GM12801 (cell line): ENCODE data around the gene ARHGEF17.

Experiments
- TF ChIP-seq, protein P1 (sequence below): IDR thresholded peaks from one replicate; pipeline ENCODE4 v1.5.1; 2011; ENCODE audit warnings: control low read depth; ENCODE audit not compliant: insufficient read length; ENCODE audit errors: extremely low read depth

The ARHGEF17 gene

DNA sequence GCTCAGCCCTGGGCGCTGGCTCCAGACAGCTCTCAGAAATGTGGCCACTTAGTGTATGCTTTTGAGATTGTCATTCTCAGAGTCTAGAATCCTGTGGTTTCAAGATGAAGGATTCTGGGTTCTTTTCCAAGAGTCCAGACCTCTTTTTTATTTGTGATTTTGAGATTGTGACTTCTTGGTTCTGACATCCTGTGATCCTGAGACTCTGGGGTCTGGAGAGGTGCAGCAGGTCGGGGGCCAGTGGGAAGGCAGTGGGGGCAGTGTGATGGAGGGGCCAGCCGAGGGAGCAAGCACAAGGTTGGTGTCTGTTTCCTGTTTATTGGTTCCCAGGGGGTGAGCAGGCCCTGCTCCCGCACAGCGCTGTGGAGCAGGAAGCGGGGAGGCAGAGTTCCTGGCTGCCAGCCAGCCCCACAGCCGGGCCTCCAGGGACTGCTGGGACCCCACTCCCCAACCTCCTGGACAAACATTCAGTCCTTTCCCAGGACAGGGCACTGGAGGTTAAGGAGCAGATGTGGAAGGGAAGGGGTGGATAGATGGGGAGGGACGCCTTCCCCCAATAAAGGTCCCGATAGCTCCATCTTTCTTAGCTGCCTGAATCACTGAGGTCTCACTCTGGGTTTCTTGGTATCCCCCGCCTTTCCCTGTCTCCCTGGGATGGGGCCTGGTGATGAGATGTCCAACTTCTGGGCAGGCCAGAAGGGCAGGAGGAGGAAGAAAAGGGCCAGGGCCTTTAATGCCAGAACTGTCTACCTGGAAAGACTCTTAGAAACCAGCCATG is 13.7 kb downstream of the ARHGEF17 start:
- TF ChIP-seq, protein P1, sequence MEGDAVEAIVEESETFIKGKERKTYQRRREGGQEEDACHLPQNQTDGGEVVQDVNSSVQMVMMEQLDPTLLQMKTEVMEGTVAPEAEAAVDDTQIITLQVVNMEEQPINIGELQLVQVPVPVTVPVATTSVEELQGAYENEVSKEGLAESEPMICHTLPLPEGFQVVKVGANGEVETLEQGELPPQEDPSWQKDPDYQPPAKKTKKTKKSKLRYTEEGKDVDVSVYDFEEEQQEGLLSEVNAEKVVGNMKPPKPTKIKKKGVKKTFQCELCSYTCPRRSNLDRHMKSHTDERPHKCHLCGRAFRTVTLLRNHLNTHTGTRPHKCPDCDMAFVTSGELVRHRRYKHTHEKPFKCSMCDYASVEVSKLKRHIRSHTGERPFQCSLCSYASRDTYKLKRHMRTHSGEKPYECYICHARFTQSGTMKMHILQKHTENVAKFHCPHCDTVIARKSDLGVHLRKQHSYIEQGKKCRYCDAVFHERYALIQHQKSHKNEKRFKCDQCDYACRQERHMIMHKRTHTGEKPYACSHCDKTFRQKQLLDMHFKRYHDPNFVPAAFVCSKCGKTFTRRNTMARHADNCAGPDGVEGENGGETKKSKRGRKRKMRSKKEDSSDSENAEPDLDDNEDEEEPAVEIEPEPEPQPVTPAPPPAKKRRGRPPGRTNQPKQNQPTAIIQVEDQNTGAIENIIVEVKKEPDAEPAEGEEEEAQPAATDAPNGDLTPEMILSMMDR: no peak

DNA sequence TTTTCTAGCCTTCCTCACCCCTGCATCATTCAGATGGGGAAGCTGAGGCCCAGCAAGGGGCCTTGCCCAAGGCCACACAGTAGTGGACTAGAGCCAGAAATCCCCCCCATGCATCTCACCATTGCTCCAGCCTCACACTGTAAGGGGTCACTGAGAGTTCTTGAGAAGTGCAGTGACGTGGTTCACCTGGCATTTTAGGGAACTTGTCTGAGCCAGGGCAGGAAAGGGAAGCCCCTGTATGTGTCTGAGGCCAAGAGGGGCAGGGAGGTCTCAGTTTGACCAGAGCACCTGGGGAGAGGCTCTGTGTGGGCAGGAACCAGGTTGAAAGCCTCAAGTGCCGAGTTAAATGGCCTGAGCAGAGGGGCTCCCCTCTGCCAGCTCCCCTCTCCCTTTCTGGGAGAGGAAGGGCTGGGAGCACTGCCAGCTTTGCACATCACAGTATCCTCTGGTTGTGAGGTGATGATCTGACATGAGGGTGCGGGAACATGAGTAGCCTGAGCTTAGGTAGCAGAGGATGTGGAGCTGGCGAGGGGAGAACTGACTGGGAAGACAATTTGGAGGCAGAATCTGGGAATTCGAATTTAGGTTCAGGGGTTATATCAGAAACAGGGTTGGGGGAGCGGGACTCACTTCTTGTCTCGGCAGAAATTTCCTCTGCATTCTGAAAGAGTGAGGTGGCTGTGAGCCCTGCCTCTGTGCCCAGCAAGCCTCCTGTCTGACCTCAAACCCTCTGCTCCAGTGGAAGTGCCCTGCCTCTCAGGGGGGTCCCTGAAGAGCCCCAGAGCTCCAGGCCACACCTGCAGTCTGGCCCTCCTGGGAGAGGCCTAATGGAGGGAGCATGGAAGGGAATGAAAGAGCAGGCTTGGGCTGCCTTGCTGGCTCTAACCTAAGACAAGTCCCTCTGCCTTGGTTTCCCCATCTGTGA is 14.6 kb downstream of the ARHGEF17 start:
- TF ChIP-seq, protein P1: no peak

DNA sequence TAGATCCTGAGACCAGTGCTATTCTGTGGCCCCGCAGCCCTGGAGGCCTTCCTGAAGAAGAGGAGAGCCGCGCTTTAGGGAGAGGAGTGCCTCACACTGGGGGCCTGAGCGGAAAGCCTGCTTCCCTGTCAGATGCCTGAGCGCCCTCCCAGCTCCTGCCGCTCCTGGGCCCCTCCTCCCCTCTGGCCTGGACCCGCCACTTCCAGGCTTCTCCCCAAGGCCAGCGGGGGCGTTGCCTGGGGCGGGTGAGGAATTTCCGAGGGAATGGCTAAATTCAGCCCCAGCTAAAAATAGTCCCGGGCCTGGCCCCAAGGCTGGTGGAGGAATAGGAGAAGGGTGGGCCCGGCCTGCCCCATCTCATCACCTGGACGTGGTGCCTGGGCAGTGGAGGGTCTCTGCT is 15.4 kb downstream of the ARHGEF17 start:
- TF ChIP-seq, protein P1: no peak

DNA sequence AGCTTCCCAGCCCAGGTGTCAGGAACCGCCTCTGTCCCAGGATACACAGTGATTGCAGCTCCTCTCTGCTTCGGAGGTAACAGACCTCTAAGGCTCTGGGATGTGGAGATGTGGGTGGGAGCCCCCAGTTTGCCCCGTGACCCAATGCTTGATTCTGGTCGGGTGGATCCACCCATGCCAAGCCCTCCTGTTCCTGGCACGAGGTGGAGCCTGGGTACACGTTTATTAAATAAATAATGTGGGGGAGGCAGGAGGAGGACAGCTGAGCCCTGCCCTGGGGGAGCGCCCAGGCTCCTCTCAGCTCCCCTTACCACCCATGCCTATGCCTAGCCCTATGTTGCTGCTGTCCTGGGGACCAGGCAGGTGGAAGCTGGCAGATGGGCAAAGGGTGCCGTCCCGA is 16.0 kb downstream of the ARHGEF17 start:
- TF ChIP-seq, protein P1: no peak

DNA sequence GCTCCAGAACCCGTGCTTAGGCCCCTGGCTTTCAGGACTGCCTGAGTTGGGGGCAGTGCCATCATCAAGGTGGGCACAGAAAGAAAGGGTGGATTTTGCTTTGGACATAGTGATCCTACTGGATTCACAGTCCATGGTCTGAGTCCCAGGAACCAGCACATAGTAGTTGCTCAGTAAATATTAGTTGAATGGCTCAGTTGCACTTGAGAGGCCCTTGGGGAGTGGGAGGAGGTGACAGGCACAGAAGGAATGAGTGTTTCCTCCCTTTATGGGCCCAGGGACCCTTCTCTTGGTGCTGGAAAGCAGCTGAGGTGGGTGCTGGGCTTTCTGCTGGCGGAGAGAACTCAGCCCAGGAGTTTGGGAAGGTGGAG is 16.6 kb downstream of the ARHGEF17 start:
- TF ChIP-seq, protein P1: no peak

DNA sequence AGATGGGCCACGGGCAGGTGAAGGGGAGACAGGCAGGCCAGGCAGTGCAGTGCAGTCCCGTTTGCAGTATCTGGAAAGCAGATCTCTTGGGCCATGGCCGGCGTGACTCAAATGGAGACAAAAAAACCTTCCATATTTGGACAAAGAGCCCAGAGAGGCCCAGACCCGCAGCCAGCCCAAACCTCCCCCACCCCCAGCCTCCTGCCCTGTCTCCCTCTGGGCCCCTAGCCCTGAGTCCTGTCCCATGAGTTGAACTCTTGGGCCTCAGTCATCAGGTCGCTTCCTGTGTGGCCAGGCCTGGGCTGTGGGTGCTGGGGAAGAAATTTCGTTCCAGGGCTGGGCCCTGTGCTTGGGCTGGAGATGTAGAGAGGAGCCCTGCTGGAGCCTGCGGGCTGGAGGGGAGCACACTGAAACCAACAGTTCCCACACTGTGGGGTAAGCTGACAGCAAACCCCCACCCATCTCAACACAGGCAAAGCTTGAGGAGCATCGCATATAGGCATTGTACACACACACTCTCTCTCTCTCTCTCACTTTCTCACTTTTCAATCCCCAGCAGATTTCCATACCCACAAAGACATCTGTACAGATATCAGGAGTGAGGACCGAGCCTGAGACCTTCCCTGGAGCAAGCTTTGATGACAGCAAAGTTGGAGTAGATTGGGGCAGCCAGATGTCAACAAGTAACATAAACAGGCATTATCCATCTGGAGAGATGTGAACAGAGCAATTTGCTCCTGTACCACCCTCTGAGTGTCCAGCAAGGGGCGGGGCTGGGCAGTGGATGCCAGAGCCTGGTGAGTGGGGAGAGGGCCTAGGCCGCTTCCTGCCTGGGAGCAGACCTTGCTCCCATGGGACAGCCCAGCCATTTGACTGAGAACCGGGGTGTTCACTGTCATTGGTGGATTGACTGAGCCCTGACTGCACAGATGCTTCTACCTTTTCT is 17.2 kb downstream of the ARHGEF17 start:
- TF ChIP-seq, protein P1: no peak
